ENCODE data around the gene KCTD17. TPM values are rescaled to one million over a fixed set of nuclear protein-coding genes. Genes with fewer than 3 reads are reported as not detected.

Gene KCTD17
- total RNA-seq, 1 experiment from 2014 or later: 11.2 TPM

DNA sequence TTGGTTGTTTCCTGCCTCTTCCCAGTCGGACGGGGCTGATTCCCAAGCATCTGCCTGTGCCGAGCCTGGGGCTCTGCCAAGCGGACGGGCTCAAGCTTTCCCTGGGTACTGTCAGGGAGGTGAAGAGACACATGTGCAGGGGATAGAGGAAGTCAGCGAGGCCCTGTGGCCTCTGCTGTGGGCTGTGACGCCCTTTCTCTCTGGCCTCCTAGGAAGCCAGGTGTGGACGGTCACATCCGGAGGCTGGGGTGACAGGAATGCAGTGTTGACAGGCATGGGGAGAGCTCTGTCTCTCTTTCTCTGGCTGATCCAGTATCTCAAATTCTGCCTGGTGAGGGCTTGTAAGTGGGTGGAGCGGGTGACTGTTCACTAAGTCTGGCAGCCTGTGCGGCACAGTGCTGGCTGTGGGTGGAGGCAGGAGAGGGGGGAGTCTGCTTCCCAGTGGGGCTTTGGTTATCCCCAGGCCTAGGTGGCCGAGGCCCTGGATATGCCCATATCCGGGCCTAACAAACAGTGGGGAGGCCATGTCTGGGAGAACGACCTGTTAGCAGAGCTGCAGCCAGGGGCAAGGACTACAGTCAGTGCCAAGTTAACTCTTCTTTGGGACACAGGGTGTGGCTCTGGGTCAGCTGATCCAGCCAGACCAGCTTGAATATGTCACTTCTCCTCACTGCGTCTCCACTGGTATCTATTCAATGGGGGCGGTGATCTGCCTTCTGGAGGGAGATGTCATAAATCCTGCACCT lies 1.9 kb downstream of the KCTD17 start:
- in situ Hi-C loops (cut with HindIII; ENCODE audit: low pct_unique_long_range_greater_than_20kb, low sequenced_read_pairs): loop anchor here (25.0 kb wide), 1 partner anchor 134 kb away; the partner anchor contains the start of gene C1QTNF6
- DNase-seq (ENCODE audit: low read depth, low spot score): no peak

DNA sequence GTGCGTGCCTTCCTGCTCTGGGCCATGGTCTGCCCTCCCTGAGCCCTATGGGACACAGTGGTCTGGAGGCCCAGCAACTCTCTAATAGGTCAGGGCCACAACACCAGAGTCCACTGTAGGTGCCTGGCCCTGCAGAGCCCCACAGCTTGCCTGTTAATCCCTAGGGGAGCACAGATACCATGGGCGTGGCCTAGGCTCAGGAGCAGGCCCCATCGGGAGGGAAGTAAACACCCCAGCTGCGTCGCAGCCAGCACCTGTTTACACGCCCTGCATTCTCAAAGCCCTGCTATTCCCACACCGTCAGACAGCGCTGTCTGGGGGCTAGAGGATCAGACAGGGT lies 2.5 kb downstream of the KCTD17 start:
- in situ Hi-C loops (cut with HindIII; ENCODE audit: low pct_unique_long_range_greater_than_20kb, low sequenced_read_pairs): loop anchor here (25.0 kb wide), 1 partner anchor 133 kb away; the partner anchor contains the start of gene C1QTNF6
- DNase-seq (ENCODE audit: low read depth, low spot score): no peak

DNA sequence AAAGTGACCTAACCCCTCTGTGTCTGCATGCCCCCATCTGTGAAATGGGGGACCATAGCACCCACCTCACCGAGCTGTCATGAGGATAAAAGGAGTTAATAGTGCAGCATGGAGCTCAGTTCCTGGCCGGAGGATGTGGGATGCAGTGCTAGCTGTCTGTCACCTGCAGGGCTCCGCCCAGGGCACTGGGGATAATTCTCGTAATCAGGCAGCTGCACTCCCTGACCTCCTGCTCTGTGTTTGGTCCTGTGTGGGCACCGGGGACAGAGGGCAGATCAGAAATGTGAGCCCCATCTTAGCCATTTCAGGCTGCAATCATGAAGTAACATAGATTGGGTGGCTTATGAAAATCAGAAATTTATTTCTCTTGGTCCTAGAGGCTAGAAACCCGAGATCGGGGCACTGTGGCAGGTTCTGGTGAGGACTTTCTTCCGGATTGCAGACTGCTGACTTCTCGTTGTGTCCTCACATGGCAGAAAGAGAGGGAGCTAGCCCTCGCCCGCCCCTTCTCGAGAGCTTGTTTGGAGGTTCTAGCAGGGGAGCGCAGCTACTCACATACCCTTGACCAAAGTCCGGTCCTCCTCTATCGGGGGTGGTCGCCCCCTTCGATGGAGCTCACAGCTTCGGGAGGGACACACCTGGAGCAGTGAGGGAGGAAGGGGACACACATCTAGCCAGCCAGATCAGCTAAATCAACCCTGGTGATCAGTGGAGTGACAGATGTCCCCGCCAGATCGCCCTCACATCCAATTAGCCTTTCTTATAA lies 3.2 kb downstream of the KCTD17 start:
- no peak for DNase-seq (ENCODE audit: low read depth, low spot score)
- in situ Hi-C loops (cut with HindIII; ENCODE audit: low pct_unique_long_range_greater_than_20kb, low sequenced_read_pairs): loop anchor here (25.0 kb wide), 1 partner anchor 133 kb away; the partner anchor contains the start of gene C1QTNF6

DNA sequence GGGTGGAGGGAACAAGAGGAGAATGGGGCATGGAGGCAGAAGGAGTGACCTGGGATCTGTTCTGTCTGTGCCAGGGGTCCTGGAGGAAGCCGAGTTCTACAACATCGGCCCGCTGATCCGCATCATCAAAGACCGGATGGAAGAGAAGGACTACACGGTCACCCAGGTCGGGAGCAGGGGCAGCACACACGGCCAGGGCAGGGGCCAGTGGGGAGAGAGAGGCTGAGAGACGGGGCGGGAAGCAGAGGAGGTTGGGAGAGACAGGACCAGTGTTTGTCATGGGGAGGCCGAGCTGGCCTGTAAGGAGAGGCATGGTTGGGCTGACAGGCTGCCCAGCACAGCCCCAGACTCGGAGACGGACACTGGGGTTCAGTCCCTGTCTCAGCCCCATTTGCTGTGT lies 4.7 kb downstream of the KCTD17 start:
- no peak for DNase-seq (ENCODE audit: low read depth, low spot score)
- in situ Hi-C loops (cut with HindIII; ENCODE audit: low pct_unique_long_range_greater_than_20kb, low sequenced_read_pairs): loop anchor here (25.0 kb wide), 1 partner anchor 131 kb away; the partner anchor contains the start of gene C1QTNF6

DNA sequence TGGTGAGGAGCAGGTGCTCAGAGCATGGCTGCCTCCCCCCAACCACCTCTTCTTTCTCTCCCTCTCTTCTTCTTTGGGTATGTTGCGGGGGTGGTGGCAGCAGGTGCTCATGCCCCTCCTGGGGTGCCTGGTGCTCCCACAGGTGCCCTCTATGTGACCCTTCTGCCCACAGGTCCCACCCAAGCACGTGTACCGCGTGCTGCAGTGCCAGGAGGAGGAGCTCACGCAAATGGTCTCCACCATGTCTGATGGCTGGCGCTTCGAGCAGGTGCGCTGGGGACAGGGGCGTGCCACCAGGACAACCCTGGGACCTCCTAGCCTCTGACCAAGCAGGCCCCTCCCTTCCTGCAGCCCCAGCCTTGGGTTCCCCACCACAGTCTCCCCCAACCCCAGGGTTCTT lies 5.7 kb downstream of the KCTD17 start:
- no peak for DNase-seq (ENCODE audit: low read depth, low spot score)
- in situ Hi-C loops (cut with HindIII; ENCODE audit: low pct_unique_long_range_greater_than_20kb, low sequenced_read_pairs): loop anchor here (25.0 kb wide), 1 partner anchor 130 kb away; the partner anchor contains the start of gene C1QTNF6

DNA sequence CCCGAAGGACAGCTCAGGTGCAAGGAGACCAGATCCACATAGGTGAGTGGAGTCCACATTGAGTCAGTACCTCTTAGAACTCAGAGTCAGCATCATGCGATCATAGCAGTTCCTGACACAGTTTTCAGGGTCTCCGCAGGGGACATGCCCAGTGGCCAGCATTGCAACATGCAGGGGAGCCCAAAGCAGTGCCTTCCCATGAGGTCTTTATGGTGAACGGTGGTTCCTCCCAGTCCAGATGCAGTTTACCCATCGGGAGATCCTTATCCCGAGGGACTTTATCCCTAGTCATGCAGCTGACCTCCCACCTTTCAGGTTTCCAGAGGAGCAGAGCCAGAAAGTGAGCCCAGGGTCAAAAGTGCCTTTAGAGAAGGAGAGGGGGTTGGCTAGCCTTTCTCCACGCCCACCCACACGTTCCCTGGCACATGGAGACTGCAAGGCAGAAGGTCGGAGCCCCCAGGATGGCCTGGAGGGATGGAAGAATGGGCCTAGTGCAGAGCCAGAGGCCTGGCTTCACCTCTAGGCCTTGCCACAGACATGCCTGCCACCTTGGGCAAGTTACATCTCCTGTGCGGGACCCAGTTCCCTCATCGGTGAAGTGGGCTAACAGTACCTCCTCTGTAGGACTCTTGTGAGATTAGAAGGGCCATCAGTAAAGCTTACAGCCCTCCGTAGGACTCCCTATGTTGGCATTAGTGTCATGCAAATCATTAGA lies 6.4 kb downstream of the KCTD17 start:
- no peak for DNase-seq (ENCODE audit: low read depth, low spot score)
- in situ Hi-C loops (cut with HindIII; ENCODE audit: low pct_unique_long_range_greater_than_20kb, low sequenced_read_pairs): loop anchor here (25.0 kb wide), 1 partner anchor 129 kb away; the partner anchor contains the start of gene C1QTNF6

DNA sequence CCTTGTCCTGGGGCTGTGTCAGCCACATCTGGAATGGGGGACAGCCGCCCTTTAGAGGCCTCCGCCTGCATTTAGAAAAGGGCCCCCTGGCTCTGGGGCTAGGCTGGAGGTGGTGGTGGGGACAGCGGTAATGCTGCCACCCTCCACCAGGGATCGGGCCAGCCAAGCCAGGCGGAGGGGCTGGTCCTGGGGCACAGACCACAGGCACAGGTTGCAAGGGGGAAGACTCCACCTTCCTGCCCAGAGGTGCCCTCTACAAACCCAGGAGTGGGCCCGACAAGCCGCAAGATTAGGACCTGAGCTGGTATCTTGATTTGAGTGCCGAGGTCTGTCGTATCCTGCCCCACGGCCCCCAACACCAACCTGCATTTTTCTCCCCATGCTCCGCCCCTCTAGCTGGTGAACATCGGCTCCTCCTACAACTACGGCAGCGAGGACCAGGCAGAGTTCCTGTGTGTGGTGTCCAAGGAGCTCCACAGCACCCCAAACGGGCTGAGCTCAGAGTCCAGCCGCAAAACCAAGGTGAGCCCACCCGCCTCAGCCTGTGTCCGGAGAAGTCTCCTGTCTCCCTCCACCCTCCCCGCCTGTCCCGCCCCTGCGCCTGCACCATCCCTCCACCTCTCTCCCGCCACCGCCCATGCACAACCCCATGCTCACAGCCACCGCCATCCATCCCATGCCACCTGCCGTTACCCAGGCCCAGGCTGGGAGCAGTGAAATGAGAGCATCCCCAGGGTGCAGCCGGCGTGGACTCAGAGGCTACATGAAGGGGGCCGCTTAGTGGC lies 7.6 kb downstream of the KCTD17 start:
- in situ Hi-C loops (cut with HindIII; ENCODE audit: low pct_unique_long_range_greater_than_20kb, low sequenced_read_pairs): loop anchor here (25.0 kb wide), 1 partner anchor 128 kb away; the partner anchor contains the start of gene C1QTNF6
- DNase-seq (ENCODE audit: low read depth, low spot score): no peak

DNA sequence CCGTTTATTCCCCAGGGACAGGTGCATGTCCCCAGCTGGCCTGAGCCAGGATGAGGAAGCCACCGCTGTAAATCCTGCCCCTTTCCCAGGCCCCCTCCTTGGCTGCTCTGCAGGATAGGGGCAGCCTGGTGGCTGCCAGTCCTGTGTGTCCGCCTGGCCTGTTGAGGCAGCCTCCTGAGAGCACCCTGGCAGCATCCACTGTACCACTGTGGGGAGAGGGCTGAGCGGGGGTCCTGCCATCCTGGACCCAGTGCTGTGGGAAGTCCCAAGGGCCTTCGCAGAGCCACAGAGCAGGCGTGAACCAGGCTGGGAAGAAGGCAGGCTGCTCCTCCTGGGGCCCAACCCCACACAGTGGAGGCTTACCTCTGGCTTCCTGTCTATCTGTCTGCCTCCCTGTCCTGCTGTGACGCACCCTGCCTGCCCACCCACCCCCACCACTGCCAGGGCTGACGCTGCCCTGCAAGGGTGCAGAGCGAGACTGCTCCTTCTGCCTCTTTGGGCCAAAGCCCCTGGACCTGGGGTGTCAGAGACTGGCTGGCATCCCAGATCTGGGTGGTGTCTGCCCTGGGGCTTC lies 8.4 kb downstream of the KCTD17 start:
- DNase-seq (ENCODE audit: low read depth, low spot score): no peak
- in situ Hi-C loops (cut with HindIII; ENCODE audit: low pct_unique_long_range_greater_than_20kb, low sequenced_read_pairs): loop anchor here (25.0 kb wide), 1 partner anchor 127 kb away; the partner anchor contains the start of gene C1QTNF6

DNA sequence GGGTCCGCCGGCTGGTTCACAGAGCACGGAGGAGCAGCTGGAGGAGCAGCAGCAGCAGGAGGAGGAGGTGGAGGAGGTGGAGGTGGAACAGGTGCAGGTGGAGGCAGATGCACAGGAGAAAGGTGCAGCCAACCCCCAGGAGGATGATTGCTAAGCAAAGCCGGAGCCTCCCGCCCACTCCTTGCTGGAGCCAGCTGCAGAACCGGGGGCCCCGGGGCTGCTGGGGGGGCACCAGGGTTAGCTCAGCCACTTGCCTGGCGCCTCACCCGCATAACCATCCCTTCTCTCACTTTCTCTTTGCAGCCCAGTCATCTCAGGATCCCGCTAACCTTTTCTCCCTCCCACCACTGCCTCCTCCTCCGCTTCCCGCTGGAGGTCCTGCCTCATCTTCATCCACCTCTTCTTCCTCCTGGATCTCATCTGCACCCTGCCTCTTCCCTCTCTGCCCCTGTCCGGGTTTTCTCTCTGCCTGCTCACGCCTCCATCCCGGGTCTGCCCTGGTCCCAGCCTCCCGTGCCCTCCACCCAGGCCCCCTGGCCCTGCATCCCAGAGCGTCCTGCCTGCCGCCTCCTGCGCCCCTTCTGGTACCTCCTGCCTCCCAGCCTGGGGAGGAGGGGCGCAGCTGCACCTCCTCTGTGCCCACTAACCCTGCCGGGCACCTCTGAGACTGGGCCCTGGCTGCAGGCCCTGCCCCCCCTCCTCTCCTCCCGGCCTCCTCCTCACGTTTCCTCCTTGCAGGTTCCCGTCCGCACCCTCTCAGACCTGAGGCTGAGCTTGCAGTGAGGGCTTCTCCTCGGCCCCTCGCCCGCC lies 9.5 kb downstream of the KCTD17 start:
- in situ Hi-C loops (cut with HindIII; ENCODE audit: low pct_unique_long_range_greater_than_20kb, low sequenced_read_pairs): loop anchor here (25.0 kb wide), 1 partner anchor 126 kb away; the partner anchor contains the start of gene C1QTNF6
- DNase-seq (ENCODE audit: low read depth, low spot score): no peak

DNA sequence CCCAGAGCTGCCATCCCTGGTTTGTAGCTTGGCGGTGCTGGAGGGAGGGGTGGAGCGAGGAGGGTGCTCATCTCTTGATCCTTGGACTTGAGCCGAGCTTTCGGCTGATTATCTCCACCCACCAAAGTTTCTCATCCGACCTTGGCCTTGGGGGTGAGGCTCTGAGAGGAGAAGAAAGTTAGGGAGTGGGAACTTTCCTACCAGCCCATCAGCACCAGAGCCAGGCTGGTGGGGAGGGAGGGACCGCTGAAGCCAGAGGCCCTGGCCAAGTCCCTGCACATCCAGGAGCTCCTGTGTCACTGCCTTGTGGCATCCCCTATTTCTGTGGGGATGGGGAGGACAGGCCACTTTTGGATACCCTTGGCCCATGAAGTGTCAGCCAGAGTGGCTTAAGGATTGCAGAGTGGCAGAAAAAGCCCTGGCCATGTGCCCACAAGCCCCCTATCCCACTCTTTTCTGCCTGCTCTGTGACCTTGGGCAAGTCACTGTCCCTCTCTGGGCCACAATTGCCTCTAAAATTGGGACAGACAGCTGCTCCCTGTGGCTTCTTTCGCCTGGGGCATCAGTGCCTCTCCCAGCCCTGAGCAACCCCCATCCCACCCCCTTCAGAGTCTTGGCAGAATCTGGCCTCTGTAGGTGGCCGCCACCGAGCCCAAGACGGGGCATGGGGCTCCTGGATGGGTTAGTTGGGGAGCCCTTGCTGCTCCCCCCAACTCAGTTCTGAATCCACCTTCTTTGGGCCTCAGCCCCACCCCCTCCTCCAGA lies 10.3 kb downstream of the KCTD17 start:
- in situ Hi-C loops (cut with HindIII; ENCODE audit: low pct_unique_long_range_greater_than_20kb, low sequenced_read_pairs): loop anchor here (25.0 kb wide), 1 partner anchor 126 kb away; the partner anchor contains the start of gene C1QTNF6
- DNase-seq (ENCODE audit: low read depth, low spot score): no peak

DNA sequence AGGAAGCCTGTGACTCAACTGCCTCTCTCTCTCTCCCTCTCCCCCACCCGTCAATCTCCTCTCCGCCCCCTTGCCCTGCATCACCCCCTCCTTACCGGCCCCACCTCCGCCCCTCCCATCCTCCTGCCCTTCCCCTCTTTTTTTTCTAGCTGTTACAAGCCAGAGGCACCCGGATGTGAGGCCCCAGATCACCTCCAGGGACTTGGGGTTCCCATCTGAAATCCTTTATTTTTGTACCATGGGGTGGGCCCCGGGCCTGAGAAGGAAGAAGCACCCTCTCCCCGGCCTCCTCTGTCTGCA lies 10.8 kb downstream of the KCTD17 start:
- DNase-seq (ENCODE audit: low read depth, low spot score): no peak
- in situ Hi-C loops (cut with HindIII; ENCODE audit: low pct_unique_long_range_greater_than_20kb, low sequenced_read_pairs): loop anchor here (25.0 kb wide), 1 partner anchor 125 kb away; the partner anchor contains the start of gene C1QTNF6

DNA sequence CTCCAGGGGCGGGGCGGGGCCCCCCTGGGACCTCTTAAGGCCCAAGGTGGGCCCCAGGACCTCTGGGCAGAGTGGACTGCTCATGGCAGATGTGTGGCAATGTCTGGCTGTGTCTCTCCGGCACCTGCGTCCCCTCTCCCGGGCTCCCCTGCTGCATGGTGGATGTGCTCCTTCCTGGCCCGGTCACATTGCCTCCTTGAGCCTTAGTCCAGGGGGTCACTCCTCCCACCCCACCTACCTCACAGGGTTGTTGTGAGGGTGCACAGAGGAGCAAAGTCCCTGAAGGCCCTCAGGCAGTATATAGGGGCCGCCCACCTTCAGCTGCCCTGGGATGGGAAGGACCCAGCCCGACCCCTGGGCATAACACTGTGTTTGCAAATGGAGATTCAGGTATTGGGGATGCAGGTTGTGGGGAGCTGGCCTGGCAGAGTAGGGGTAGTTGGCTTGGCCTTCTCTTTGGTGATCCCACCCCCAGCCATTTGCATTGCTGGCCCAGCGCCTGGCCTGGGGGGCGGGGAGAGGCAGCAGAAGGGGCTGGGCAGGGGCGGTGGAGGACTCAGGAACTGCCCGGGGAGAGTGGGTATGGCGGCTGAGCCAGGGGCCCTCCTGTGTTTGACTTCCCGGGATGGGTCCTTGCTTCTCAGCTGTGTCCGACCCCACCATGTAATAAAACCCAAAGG lies 11.3 kb downstream of the KCTD17 start:
- DNase-seq (ENCODE audit: low read depth, low spot score): no peak
- in situ Hi-C loops (cut with HindIII; ENCODE audit: low pct_unique_long_range_greater_than_20kb, low sequenced_read_pairs): loop anchor here (25.0 kb wide), 1 partner anchor 124 kb away; the partner anchor contains the start of gene C1QTNF6

DNA sequence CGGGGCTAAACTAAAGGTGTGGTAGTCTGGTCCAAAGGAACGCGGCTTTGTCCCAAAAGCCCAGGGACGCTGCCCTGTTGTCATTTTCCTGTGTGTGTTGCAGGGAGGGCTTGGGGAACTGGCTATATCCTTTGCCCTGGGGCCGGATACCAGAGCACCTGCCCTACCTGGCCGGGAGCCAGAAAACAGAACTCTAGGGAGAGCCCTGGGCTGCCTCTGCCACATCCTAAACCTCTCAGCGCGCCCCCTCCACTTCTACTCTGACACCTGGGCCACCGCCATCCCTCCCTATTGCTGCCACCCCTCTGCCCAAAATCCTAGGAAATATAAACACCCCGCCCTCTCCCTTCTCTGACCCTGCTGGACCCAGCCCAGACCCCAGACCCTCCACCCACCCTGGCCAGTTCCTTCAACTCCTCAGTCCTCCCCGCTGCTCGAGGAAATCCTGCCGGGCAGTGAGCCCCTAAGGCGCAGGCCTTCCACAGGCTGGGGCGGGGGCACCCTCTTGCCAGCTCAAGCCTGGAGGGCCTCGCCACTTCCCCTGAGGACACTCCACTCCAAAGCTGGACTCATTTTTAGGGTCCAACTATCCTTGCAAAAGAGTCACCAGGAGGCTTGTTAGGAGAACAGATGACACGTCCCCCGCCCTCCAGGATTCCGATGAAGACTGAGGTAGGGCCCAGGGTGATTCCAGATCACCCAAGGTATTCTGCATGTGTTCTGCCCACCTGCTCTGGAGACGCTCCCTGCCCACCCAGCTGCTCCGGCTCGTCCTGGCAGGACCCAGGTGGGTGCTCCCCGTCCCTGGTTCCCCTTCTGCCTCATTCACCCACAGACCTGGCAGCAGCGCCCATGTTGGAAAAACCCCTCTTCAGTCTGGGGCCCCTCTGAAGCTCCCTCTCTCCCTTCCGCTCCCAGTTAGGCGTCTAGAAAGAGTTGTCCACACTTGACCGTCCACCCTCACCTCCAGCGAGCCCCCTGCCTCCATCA lies 12.2 kb downstream of the KCTD17 start:
- DNase-seq (ENCODE audit: low read depth, low spot score): no peak
- in situ Hi-C loops (cut with HindIII; ENCODE audit: low pct_unique_long_range_greater_than_20kb, low sequenced_read_pairs): loop anchor here (25.0 kb wide), 1 partner anchor 124 kb away; the partner anchor contains the start of gene C1QTNF6

DNA sequence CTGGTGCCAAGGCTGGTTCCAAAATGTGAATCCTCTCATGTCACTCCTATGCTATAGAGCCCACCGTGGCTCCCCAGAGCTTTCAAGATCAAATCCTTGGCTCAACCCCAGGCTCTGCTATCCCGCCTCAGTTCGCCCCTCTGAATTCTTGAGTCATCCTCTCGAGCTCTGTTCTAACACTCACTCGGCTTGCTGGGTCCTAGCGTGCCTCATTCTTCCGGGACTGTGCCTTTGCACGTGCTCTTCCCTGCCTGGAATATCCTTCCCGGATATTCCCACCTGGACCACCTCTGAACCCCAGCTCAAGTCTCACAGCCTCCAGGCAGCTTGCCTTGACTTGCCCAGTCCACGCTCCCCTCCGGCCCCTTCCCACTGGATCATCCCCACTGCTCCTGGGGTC lies 13.0 kb downstream of the KCTD17 start:
- in situ Hi-C loops (cut with HindIII; ENCODE audit: low pct_unique_long_range_greater_than_20kb, low sequenced_read_pairs): loop anchor here (25.0 kb wide), 1 partner anchor 123 kb away; the partner anchor contains the start of gene C1QTNF6
- DNase-seq (ENCODE audit: low read depth, low spot score): no peak

All from SK-MEL-5 (cell line).